Sciatic nerve (tissue), 2 donors: Measurements from ENCODE around the gene COX6A1. TPM values are rescaled to one million over a fixed set of nuclear protein-coding genes. Genes with fewer than 3 reads are reported as not detected.

Experiments
- ATAC-seq: fragments of 200-7000 bp; cut with Tn5 transposase; one replicate; pipeline ENCODE4 v1.9.1; 2020; ENCODE audit warnings: mild to moderate bottlenecking, moderate library complexity
- DNase-seq: peaks from one replicate; pipeline ENCODE4 v3.0.0-alpha.2; 2020; ENCODE audit warnings: low spot score
- intact Hi-C: fragments of 100-400 bp; cut with DNase I; formaldehyde crosslinking; loops from one replicate; pipeline ENCODE4 v1.14.2; 2022
- total RNA-seq: library from RNA; stranded (reverse); fragmentation: NEBNext Ultra II Directional; extraction: Animal tissue kit (Norgen Biotek cat#: 25700); gene quantifications from one replicate; pipeline ENCODE4 v1.2.1, GENCODE V29; 2021
- donor health status: DM: no; HTN: no; CAD: no.
- donor health status: DM: no; HTN: no; CAD: no.

Gene COX6A1
- total RNA-seq, 1 donor from 2014 or later = 165 TPM

- DNase-seq (no peak), ATAC-seq (no peak)
- intact Hi-C loops = no loop called here
Observed at GRCh38 chr12:120462099-120462640, 24.3 kb downstream of the COX6A1 start.

GRCh38 chr12:120463712-120464111 is 25.8 kb downstream of the COX6A1 start:
- intact Hi-C loops = no loop called here
- ATAC-seq (no peak), DNase-seq (no peak)

- DNase-seq (no peak), ATAC-seq (no peak)
- intact Hi-C loops = no loop called here
Observed at GRCh38 chr12:120465756-120466155, 27.8 kb downstream of the COX6A1 start.

DNA sequence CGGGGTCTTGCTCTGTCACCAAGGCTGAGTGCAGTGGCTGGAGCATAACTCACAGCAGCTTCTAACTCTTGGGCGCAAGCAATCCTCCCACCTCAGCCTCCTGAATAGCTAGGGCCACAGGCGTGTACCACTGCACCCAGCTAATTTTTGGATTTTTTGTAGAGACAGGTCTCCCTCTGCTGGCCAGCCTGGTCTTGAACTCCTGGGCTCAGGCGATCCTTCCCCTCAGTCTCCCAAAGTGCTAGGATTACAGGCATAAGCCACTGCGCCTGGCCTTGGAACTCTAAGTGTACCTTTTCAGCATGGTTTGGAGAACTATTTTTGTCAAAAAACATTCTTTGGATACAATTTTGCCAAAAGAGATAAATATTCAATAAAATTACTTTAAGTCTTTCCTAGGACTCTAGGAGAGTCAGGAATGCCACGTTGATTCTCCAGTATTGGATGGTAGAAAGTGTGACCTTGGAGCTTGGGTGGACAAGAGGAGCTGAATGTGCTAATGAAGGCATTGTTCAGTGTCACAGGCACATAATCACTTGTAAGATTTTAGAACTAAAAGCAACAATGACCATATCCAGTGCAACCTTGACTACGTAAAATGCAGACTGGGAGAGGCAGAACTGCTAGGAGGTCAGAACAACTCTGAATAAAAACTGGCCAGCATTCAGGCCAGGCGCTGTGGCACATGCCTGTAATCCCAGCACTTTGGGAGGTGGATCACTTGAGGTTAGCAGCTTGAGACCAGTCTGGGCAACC is 28.8 kb downstream of the COX6A1 start:
- intact Hi-C loops = no loop called here
- ATAC-seq = no peak
- no peak for DNase-seq

- no peak for DNase-seq
- intact Hi-C loops = no loop called here
Observed at GRCh38 chr12:120467439-120467838, 29.5 kb downstream of the COX6A1 start.

GRCh38 chr12:120468325-120468820 is 30.5 kb downstream of the COX6A1 start:
- intact Hi-C loops = no loop called here
- peak; percentile 62 for DNase-seq
- peak; percentile 37 for ATAC-seq

More at GRCh38 chr12:120467439-120467838, 29.5 kb downstream of the COX6A1 start:
- no peak for ATAC-seq

DNA sequence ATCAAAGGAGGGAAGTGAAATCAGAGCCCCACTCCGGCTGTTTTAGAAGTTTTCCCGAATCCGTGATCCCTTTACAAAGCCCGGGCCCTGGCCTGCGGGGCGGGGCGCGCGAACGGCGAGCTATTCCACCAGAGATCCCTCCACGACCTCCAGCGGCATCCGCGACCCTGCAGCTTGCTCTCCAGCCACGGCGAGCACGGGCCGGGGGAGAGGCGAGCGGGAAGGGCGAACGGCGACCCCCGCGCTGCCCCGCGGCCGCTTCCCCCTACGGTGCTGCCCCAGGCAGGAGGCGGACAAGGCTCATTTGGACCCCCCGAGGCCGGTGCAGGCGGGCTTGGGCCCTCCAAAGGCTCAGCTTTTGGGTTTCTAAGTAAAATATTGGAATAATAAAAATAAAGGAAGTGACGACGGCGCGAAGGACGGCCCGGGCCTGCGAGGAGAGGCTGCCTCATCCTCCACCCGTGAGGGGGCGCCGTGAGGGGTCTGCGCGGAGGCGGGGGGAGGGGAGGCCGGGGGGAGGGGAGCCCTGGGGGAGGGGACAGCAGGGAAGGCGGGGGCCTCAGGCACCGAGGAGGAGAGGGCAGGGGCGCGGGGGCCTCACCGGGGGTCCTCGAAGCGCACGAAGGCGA is 31.0 kb downstream of the COX6A1 start:
- ATAC-seq = peak; percentile 46
- intact Hi-C loops = no loop called here
- DNase-seq = peak; percentile 68

DNA sequence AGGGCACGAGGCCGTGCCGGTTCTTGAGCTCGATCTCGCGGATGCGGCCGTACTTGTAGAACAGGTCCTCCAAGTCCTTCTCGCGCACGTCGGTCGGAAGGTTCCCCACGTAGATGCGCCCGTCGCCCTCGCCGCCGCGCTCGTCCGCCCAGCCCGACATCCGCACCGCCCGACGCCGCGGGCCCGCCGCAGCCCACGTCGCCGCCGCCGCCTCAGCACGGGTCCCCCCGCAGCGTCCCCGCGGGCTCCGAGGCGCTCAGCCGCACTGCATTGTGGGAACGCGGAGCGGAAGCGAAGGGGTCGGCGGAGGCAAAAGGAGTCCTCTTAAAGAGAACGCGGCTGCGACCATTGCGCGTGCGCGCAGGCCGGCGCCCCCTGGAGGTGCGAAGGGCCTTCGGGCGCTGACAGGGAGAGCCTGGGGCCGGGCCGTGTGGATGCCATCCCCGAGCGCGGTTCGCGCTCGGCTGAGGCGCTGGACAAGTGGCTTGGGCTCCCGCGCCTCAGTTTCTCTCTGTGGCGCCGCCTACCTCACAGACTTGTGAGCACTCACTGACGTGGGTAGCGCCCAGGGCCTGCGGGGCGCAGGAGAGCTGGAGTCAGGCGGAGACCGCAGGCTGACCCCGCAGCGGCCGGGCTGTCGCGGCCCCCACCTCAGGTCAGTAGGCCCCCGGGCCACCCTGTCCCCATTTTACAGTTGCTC is 31.7 kb downstream of the COX6A1 start, which contains the start of gene SRSF9:
Gene SRSF9 (minus strand): TSS at position 299 of the 700 bp plus-strand sequence. CDS start 139 bp downstream, at position 160.
- peak; percentile 98 for ATAC-seq
- peak; percentile 97 for DNase-seq
- intact Hi-C loops = no loop called here

DNA sequence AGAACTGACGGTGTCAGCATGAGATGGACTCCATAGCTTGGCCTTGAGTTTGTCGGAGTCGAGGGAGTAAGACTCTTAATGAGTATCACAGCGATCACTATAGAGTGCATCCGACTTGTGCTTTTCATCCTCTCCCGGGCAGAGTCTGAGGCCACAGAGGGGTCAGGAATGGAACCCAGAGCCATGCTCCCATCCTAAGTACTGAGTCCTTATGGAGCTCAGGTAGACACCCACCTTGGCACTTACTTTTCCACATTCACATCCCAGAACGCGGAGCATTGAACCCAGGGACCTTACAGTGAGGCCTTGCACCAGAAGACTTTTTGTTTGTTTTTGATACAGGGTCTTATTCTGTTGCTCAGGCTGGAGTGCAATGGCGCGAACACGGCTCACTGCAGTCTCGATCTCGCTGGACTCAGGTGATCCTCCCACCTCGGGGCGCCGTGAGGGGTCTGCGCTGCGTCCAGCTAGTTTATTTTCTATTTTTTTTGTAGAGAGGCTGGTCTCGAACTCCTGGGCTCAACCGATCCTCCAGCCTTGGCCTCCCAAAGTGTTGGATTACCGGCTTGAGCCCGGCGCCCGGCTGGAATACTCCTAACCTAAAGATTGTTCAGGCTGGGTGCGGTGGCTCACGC is 32.4 kb downstream of the COX6A1 start:
- ATAC-seq (peak; percentile 54), DNase-seq (no peak)
- intact Hi-C loops = no loop called here

GRCh38 chr12:120472521-120472920 is 34.6 kb downstream of the COX6A1 start:
- intact Hi-C loops = no loop called here
- ATAC-seq = no peak
- DNase-seq = no peak

GRCh38 chr12:120473807-120474615 is 36.1 kb downstream of the COX6A1 start:
- ATAC-seq = no peak
- intact Hi-C loops = no loop called here
- no peak for DNase-seq

GRCh38 chr12:120474616-120474960 is 36.7 kb downstream of the COX6A1 start:
- intact Hi-C loops = no loop called here
- no peak for ATAC-seq
- no peak for DNase-seq

DNA sequence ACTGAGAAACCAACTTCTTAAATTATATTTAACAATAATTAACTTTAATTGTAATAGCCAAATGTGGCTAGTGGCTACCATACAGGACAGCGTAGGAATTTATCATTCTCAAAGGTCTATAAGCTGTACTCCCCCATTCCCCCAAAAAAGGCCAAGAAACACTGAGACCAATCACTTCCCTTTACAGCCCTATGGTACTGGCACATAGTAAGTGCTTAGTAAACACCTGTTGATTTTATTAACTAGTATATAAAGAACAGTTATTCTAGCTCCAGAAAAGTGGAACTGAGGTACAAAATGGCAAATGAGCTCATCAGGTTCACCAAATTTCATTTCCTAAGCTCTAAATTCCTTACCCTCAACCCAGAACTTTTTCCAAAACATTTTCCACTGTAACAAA is 37.7 kb downstream of the COX6A1 start:
- ATAC-seq = no peak
- intact Hi-C loops = no loop called here
- DNase-seq = no peak

- intact Hi-C loops = no loop called here
- no peak for DNase-seq
- no peak for ATAC-seq
Observed at GRCh38 chr12:120479458-120479857, 41.5 kb downstream of the COX6A1 start.

DNA sequence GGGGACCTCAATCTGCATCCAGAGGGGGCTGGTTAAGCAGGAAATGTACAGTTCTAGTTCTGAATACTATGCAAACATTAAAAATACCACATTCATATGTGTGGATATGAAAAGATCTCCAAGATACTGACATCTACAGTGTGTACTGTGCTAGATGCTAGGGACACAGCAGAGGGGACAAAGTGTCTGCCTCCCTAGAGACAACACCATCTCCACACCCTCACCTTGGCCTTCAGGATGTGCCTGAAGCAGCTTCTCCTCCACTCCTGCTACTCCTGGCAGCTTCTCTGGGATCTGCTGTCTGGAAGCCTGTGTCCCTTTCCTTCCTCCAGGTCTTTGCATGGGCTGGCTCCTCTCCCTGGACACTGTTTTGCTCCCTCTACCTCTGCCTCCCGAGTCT is 42.3 kb downstream of the COX6A1 start:
- intact Hi-C loops = no loop called here
- ATAC-seq = no peak
- no peak for DNase-seq

- DNase-seq (no peak), ATAC-seq (no peak)
- intact Hi-C loops = no loop called here
Observed at GRCh38 chr12:120481022-120481767, 43.3 kb downstream of the COX6A1 start.

- DNase-seq (no peak), ATAC-seq (no peak)
- intact Hi-C loops = no loop called here
Observed at GRCh38 chr12:120483621-120484020, 45.7 kb downstream of the COX6A1 start.
